ENCODE data around the gene KANSL3.

DNA sequence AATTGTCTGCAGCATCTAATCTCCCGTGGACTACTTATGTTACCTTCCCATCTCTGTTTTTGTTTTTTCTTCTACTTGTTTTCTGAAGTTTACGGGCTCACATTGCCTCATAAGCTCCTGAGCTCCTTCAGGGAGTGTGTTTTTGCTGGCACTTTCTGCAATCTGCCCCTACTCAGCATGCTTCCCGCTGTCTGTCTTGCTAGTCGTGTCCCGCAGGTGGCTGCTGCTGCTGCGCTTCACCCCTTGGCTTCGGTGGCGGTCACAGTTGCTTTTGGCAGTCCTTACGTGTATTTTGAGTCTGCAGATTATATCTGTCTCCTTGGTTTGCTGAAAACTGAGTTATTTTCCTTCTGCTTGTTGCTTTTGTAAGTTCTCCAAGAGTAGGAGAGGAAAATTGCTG, 41.7 kb upstream of the KANSL3 start:
- TF ChIP-seq EP300 (IDR thresholded peaks at IDR 0.05) (no peak), POLR2AphosphoS5 (IDR thresholded peaks at IDR 0.05) (no peak)
